ENCODE results near the gene MYLIP.

MYLIP gene

GRCh38 chr6:16103722-16104121 is 25.2 kb upstream of the MYLIP start:
- no peaks in the 10 kb centered on the region for H3K36me3 ChIP-seq (ENCODE audit: control insufficient read depth, insufficient read depth, low read length)
- H3K27ac ChIP-seq, result no peak overlapping the region
- H3K27me3 ChIP-seq (ENCODE audit: control insufficient read depth, insufficient read depth, low read length), result no peaks in the 10 kb centered on the region
- no peak overlapping the region for H3K9ac ChIP-seq
- H3K4me3 ChIP-seq (ENCODE audit: low read depth, low read length), result no peak overlapping the region
- no peak overlapping the region for H3K4me2 ChIP-seq (ENCODE audit: low read length)
- no peak for TF ChIP-seq CTCF (IDR thresholded peaks at IDR 0.05)
- H3K4me1 ChIP-seq, result no peaks in the 10 kb centered on the region
- H3K9me3 ChIP-seq (ENCODE audit: control insufficient read depth, low read length), result no peaks in the 10 kb centered on the region
- H3K79me2 ChIP-seq, result no peaks in the 10 kb centered on the region
- no peak overlapping the region for H2AFZ ChIP-seq

- no peak overlapping the region for H3K27ac ChIP-seq
- H3K4me3 ChIP-seq (ENCODE audit: low read depth, low read length), result no peak overlapping the region
- no peak overlapping the region for H3K4me2 ChIP-seq (ENCODE audit: low read length)
- H3K27me3 ChIP-seq (ENCODE audit: control insufficient read depth, insufficient read depth, low read length), result no peaks in the 10 kb centered on the region
- no peak overlapping the region for H2AFZ ChIP-seq
- H3K36me3 ChIP-seq (ENCODE audit: control insufficient read depth, insufficient read depth, low read length), result no peaks in the 10 kb centered on the region
- H3K9me3 ChIP-seq (ENCODE audit: control insufficient read depth, low read length), result no peaks in the 10 kb centered on the region
- peaks cover 2% of the 10 kb centered on the region for H3K4me1 ChIP-seq
- TF ChIP-seq CTCF (IDR thresholded peaks at IDR 0.05), result no peak
- H3K79me2 ChIP-seq, result no peaks in the 10 kb centered on the region
- no peak overlapping the region for H3K9ac ChIP-seq
These were observed 24.1 kb upstream of the MYLIP start for GRCh38 chr6:16104624-16105433.

- H3K36me3 ChIP-seq (ENCODE audit: control insufficient read depth, insufficient read depth, low read length), result no peaks in the 10 kb centered on the region
- H3K4me3 ChIP-seq (ENCODE audit: low read depth, low read length), result no peak overlapping the region
- no peak overlapping the region for H2AFZ ChIP-seq
- TF ChIP-seq CTCF (IDR thresholded peaks at IDR 0.05), result no peak
- H3K9ac ChIP-seq, result no peak overlapping the region
- peaks cover 2% of the 10 kb centered on the region for H3K4me1 ChIP-seq
- no peaks in the 10 kb centered on the region for H3K79me2 ChIP-seq
- no peaks in the 10 kb centered on the region for H3K27me3 ChIP-seq (ENCODE audit: control insufficient read depth, insufficient read depth, low read length)
- no peaks in the 10 kb centered on the region for H3K9me3 ChIP-seq (ENCODE audit: control insufficient read depth, low read length)
- H3K4me2 ChIP-seq (ENCODE audit: low read length), result no peak overlapping the region
- H3K27ac ChIP-seq, result no peak overlapping the region
These were observed 23.0 kb upstream of the MYLIP start for GRCh38 chr6:16105854-16106253.

- Histone ChIP-seq H3K9me3 (ENCODE audit: control insufficient read depth, low read length) (no peaks in the 10 kb centered on the region), H3K36me3 (ENCODE audit: control insufficient read depth, insufficient read depth, low read length) (no peaks in the 10 kb centered on the region), H3K4me3 (ENCODE audit: low read depth, low read length) (no peak overlapping the region), H3K27ac (no peak overlapping the region), H3K79me2 (no peaks in the 10 kb centered on the region), H3K4me2 (ENCODE audit: low read length) (no peak overlapping the region), H3K4me1 (peaks cover 2% of the 10 kb centered on the region), H2AFZ (no peak overlapping the region), H3K9ac (no peak overlapping the region), H3K27me3 (ENCODE audit: control insufficient read depth, insufficient read depth, low read length) (no peaks in the 10 kb centered on the region)
- no peak for TF ChIP-seq CTCF (IDR thresholded peaks at IDR 0.05)
These were observed 21.7 kb upstream of the MYLIP start for GRCh38 chr6:16106991-16107787.
